HepG2 (cell line): ENCODE measurements around the gene EPHA4.

ENCODE experiments used
- EZH2 ChIP-seq: conservative IDR thresholded peaks from 2 replicates; pipeline ENCODE4 v1.6.1; 2012; ENCODE audit warnings: mild to moderate bottlenecking, low read depth, low read length, moderate library complexity
- GATAD1 ChIP-seq: IDR thresholded peaks from 2 replicates; pipeline ENCODE4 v1.6.1; 2016; ENCODE audit warnings: missing genetic modification reagents, missing compliant biosample characterization
- IKZF1 ChIP-seq: fragments of 450-650 bp; IDR thresholded peaks from 2 replicates; pipeline ENCODE4 v1.7.1; 2016
- JUN ChIP-seq: sonication (generic); formaldehyde crosslinking; IDR thresholded peaks from 2 replicates; pipeline ENCODE4 v1.4.0; 2020; ENCODE audit warnings: mild to moderate bottlenecking, missing genetic modification reagents
- TAF15 ChIP-seq: fragments of 200-400 bp; formaldehyde crosslinking; IDR thresholded peaks from one replicate; pipeline ENCODE4 v1.6.1; 2018; ENCODE audit warnings: mild to moderate bottlenecking, low read depth, low read length; ENCODE audit not compliant: poor library complexity, severe bottlenecking
- ZNF431 ChIP-seq: sonication (generic); formaldehyde crosslinking; IDR thresholded peaks from 2 replicates; pipeline ENCODE4 v1.9.0; 2022; ENCODE audit warnings: missing genetic modification reagents, low read depth, mild to moderate bottlenecking, borderline replicate concordance
- TF ChIP-seq, protein P1 (sequence below): sonication (generic); formaldehyde crosslinking; IDR thresholded peaks from 2 replicates; pipeline ENCODE4 v1.4.0; 2020; ENCODE audit warnings: missing genetic modification reagents
- TF ChIP-seq, protein P2 (sequence below): sonication (generic); formaldehyde crosslinking; IDR thresholded peaks from 2 replicates; pipeline ENCODE4 v1.5.0; 2020; ENCODE audit warnings: mild to moderate bottlenecking, missing genetic modification reagents, moderate library complexity

DNA sequence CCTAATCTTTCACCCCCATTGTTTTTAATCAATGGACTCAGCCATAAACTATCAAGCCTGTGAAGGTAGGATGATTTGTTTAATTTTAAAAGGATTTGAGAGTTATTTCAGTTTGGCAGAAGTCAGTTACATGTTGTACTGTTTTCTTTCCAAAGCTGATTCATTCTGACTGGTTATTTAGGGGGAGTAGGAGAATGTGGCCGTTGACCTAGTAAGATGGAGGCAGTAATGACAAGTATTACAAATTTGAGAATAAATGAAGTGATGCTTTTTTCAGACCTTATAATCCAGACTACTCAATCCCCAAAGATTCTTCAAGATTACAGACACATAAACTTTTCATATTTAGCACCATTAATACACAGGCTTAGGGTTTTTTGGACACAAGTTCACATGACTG, 4.3 kb downstream of the EPHA4 start:
- TF ChIP-seq ZNF431 (no peak), JUN (CRISPR knock-in tag) (no peak), TAF15 (no peak), GATAD1 (CRISPR knock-in tag) (no peak), EZH2 (no peak), IKZF1 (no peak)
- TF ChIP-seq, protein P1, sequence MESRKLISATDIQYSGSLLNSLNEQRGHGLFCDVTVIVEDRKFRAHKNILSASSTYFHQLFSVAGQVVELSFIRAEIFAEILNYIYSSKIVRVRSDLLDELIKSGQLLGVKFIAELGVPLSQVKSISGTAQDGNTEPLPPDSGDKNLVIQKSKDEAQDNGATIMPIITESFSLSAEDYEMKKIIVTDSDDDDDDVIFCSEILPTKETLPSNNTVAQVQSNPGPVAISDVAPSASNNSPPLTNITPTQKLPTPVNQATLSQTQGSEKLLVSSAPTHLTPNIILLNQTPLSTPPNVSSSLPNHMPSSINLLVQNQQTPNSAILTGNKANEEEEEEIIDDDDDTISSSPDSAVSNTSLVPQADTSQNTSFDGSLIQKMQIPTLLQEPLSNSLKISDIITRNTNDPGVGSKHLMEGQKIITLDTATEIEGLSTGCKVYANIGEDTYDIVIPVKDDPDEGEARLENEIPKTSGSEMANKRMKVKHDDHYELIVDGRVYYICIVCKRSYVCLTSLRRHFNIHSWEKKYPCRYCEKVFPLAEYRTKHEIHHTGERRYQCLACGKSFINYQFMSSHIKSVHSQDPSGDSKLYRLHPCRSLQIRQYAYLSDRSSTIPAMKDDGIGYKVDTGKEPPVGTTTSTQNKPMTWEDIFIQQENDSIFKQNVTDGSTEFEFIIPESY (CRISPR knock-in tag), result no peak
- TF ChIP-seq, protein P2, sequence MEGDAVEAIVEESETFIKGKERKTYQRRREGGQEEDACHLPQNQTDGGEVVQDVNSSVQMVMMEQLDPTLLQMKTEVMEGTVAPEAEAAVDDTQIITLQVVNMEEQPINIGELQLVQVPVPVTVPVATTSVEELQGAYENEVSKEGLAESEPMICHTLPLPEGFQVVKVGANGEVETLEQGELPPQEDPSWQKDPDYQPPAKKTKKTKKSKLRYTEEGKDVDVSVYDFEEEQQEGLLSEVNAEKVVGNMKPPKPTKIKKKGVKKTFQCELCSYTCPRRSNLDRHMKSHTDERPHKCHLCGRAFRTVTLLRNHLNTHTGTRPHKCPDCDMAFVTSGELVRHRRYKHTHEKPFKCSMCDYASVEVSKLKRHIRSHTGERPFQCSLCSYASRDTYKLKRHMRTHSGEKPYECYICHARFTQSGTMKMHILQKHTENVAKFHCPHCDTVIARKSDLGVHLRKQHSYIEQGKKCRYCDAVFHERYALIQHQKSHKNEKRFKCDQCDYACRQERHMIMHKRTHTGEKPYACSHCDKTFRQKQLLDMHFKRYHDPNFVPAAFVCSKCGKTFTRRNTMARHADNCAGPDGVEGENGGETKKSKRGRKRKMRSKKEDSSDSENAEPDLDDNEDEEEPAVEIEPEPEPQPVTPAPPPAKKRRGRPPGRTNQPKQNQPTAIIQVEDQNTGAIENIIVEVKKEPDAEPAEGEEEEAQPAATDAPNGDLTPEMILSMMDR, result no peak
